CD8-positive, alpha-beta memory T cell (primary cell): ENCODE data around the gene ADGRV1. TPM values are rescaled to one million over a fixed set of nuclear protein-coding genes. Genes with fewer than 3 reads are reported as not detected.

Source experiments
- CTCF ChIA-PET: fragments of 350-600 bp; sonication (Branson Sonifier 250); formaldehyde crosslinking; loops from one replicate; lab custom pipeline; 2021; ENCODE audit warnings: antibody characterized with exemption; lab: Charles Lee
- POLR2A ChIA-PET: fragments of 350-600 bp; sonication (Branson Sonifier 250); formaldehyde crosslinking; loops from one replicate; lab custom pipeline; 2021; ENCODE audit warnings: antibody characterized with exemption; lab: Charles Lee
- DNase-seq, 5 donors: peaks; one replicate each; pipeline versions ENCODE4 v3.0.0 to v3.0.0-alpha.2; 2020 to 2022; ENCODE audit warnings: mixed read lengths in 1 of 5
- H3K27ac ChIP-seq: one replicate; pipeline ENCODE4 v1.7.0; 2013; ENCODE audit warnings: low read depth, mild to moderate bottlenecking, low read length, moderate library complexity
- H3K27me3 ChIP-seq: 2 replicates; pipeline ENCODE4 v1.7.0; 2013; ENCODE audit warnings: low read length, mild to moderate bottlenecking; ENCODE audit not compliant: insufficient read depth, poor library complexity, severe bottlenecking
- H3K36me3 ChIP-seq: 2 replicates; pipeline ENCODE4 v1.7.0; 2013; ENCODE audit warnings: mild to moderate bottlenecking, low read length, moderate library complexity; ENCODE audit not compliant: insufficient read depth
- H3K4me1 ChIP-seq: 2 replicates; pipeline ENCODE4 v1.7.0; 2013; ENCODE audit warnings: mild to moderate bottlenecking, low read length, moderate library complexity; ENCODE audit not compliant: insufficient read depth
- H3K4me3 ChIP-seq: 2 replicates; pipeline ENCODE4 v1.7.0; 2013; ENCODE audit warnings: mild to moderate bottlenecking, low read length
- H3K9me3 ChIP-seq: 2 replicates; pipeline ENCODE4 v1.7.0; 2013; ENCODE audit warnings: mild to moderate bottlenecking, low read length
- H3K27ac Mint-ChIP-seq, 8 donors: one replicate each; pipeline ENCODE4 v1.8.0; 2020 to 2021; ENCODE audit warnings: mixed read lengths in 8 of 8, mild to moderate bottlenecking in 6 of 8, inconsistent platforms in 3 of 8, moderate library complexity in 3 of 8
- H3K27me3 Mint-ChIP-seq, 2 donors: one replicate each; pipeline ENCODE4 v1.8.0; 2020 to 2021; ENCODE audit warnings: mixed read lengths in 2 of 2, mild to moderate bottlenecking in 1 of 2, moderate library complexity in 1 of 2
- H3K36me3 Mint-ChIP-seq, 3 donors: one replicate each; pipeline ENCODE4 v1.8.0; 2020 to 2021; ENCODE audit warnings: mixed read lengths in 3 of 3, inconsistent platforms in 1 of 3, mild to moderate bottlenecking in 1 of 3
- H3K4me1 Mint-ChIP-seq, 3 donors: one replicate each; pipeline ENCODE4 v1.8.0; 2020 to 2021; ENCODE audit warnings: mixed read lengths in 3 of 3, inconsistent platforms in 1 of 3, mild to moderate bottlenecking in 1 of 3
- H3K4me3 Mint-ChIP-seq, 7 donors: one replicate each; pipeline ENCODE4 v1.8.0; 2020 to 2021; ENCODE audit warnings: mixed read lengths in 7 of 7, mild to moderate bottlenecking in 6 of 7, moderate library complexity in 4 of 7, inconsistent platforms in 2 of 7
- H3K9me3 Mint-ChIP-seq, 5 donors: one replicate each; pipeline ENCODE4 v1.8.0; 2020 to 2022; ENCODE audit warnings: mixed read lengths in 5 of 5, mild to moderate bottlenecking in 3 of 5, moderate library complexity in 2 of 5, inconsistent platforms in 1 of 5
- polyA plus RNA-seq: library from polyadenylated mRNA; unstranded; fragments of 300-500 nt; fragmentation: Illumina TruSeq; gene quantifications from one replicate; pipeline ENCODE4 v1.2.3, GENCODE V29; 2021
- total RNA-seq, 2 experiments: library from RNA; stranded (reverse); gene quantifications; one replicate each; pipeline ENCODE4 v1.2.3, GENCODE V29; 2021

The ADGRV1 gene
- total and polyA plus RNA-seq, 3 experiments from 2014 or later: 0.33 to 0.44 TPM; not detected in 1

DNA sequence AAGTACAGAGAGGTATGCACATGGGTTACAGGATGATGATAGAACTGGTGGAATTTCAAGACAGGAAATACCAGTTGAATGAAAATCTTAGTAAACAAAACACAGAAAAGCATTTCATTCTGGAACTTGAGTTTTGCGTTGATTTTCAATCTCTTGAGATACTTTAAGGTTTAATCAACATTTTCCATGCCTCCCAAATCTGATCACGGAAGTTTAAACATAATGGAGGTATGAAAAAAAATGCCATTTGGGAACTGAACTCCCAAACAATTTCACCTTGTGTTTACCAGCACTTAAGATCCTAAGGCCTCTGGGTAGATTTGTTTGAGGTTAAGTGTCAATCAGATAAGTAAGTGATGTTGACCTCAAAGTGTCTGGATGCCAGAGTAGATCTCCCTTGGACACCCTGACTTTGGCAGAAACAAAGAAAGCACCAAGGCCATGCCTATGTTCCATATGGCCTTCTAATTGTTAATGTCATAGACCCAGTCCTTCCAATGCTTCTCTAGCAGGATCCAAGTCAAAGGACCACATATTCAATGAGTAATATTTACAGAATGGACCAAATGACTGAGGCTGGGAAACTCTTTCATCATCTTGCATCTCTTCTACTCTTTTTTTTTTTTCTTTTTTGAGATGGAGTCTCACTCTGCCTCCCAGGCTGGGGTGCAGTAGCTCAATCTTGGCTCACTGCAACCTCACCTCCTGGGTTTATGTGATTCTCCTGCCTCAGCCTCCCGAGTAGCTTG is 607.6 kb downstream of the ADGRV1 start:
- ChIA-PET POLR2A (no interaction called here), CTCF (no interaction called here)
- Mint-ChIP-seq H3K27ac (no peak overlapping the region), H3K27me3 (peaks cover 0 to 4% of the 10 kb centered on the region in 2 donors), H3K36me3 (peaks cover 0 to 4% (median 0%) of the 10 kb centered on the region in 3 donors), H3K9me3 (peaks cover 0 to 1% (median 0%) of the 10 kb centered on the region in 5 donors), H3K4me1 (peaks cover 13 to 17% (median 17%) of the 10 kb centered on the region in 3 donors), H3K4me3 (no peak overlapping the region)
- Histone ChIP-seq H3K27me3 (no peaks in the 10 kb centered on the region), H3K4me1 (no peaks in the 10 kb centered on the region), H3K4me3 (no peak overlapping the region), H3K36me3 (no peaks in the 10 kb centered on the region), H3K9me3 (no peaks in the 10 kb centered on the region), H3K27ac (no peak overlapping the region)
- DNase-seq: no peak

DNA sequence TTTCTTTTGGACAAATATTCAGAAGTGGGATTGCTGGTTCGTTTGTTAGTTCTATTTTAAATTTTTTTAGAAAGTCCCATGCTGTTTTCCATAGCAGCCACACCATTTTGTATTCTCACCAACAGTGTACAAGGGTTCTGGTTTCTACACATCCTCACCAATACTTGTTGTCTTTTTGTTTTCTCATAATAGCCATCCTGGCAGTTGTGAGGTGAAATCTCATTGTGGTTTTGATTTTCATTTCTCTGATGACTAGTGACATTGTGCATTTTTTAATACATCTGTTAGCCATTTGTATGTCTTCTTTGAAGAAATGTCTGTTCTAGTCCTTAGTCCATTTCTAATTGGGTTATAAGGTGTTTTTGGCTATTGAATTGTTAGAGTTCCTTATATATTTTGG is 610.3 kb downstream of the ADGRV1 start:
- ChIA-PET CTCF (no interaction called here), POLR2A (no interaction called here)
- no peaks in the 10 kb centered on the region for H3K4me1 Mint-ChIP-seq
- peaks cover 0 to 8% of the 10 kb centered on the region in 2 donors for H3K27me3 Mint-ChIP-seq
- no peaks in the 10 kb centered on the region for H3K4me1 ChIP-seq
- H3K9me3 Mint-ChIP-seq: peaks cover 0 to 1% (median 0%) of the 10 kb centered on the region in 5 donors
- H3K27ac ChIP-seq: no peak overlapping the region
- no peak for DNase-seq
- H3K27me3 ChIP-seq: no peaks in the 10 kb centered on the region
- no peaks in the 10 kb centered on the region for H3K36me3 ChIP-seq
- H3K9me3 ChIP-seq: no peaks in the 10 kb centered on the region
- H3K4me3 Mint-ChIP-seq: no peak overlapping the region
- no peaks in the 10 kb centered on the region for H3K36me3 Mint-ChIP-seq
- no peak overlapping the region for H3K27ac Mint-ChIP-seq
- no peak overlapping the region for H3K4me3 ChIP-seq

DNA sequence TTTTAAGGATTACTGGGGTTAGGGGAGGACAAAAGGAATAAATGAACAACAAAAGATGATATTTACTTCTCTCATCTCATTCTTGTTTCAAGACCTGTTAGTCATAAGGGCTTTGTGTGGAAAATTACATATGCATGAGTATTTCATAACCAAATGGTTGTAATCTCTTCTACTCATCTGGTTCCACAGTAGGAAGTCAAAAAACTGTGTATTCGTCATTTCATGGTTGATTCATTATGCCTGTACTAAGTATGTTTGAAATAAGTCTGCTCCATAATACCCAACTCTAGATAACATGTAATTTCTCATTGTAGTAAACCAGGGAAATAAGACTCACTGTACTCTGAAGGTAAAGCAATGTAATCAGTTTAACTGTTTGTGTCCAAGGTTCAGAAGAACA is 611.7 kb downstream of the ADGRV1 start:
- no peaks in the 10 kb centered on the region for H3K27me3 ChIP-seq
- peaks cover 0 to 1% (median 0%) of the 10 kb centered on the region in 5 donors for H3K9me3 Mint-ChIP-seq
- ChIA-PET POLR2A (no interaction called here), CTCF (no interaction called here)
- no peak overlapping the region for H3K27ac Mint-ChIP-seq
- no peak for DNase-seq
- peaks cover 0 to 12% of the 10 kb centered on the region in 2 donors for H3K27me3 Mint-ChIP-seq
- no peak overlapping the region for H3K4me3 Mint-ChIP-seq
- H3K4me3 ChIP-seq: no peak overlapping the region
- H3K27ac ChIP-seq: no peak overlapping the region
- H3K36me3 ChIP-seq: no peaks in the 10 kb centered on the region
- no peaks in the 10 kb centered on the region for H3K4me1 Mint-ChIP-seq
- H3K4me1 ChIP-seq: no peaks in the 10 kb centered on the region
- H3K36me3 Mint-ChIP-seq: no peaks in the 10 kb centered on the region
- H3K9me3 ChIP-seq: no peaks in the 10 kb centered on the region

DNA sequence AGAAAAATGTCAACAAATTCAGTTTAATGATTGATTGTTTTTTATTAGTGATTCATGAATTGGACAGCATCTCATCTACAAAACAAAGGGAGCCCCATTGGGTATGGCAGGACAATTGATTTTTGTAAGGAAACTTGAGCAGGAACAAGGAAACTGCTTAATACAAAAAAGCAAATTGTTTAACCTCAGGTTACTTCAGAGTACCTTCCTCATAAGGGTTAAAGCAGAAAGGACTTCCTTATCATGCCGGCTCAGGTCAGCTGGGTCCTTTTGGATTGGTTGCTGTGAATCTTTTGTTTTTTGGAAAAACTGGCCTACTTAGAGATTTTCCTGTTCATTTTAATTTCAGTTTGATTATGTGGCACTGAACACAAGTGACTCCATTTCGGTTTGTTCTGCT is 612.7 kb downstream of the ADGRV1 start:
- no peak for DNase-seq
- Mint-ChIP-seq H3K4me3 (no peak overlapping the region), H3K4me1 (no peaks in the 10 kb centered on the region), H3K27me3 (peaks cover 0 to 13% of the 10 kb centered on the region in 2 donors), H3K36me3 (no peaks in the 10 kb centered on the region), H3K27ac (no peak overlapping the region), H3K9me3 (peaks cover 0 to 1% (median 0%) of the 10 kb centered on the region in 5 donors)
- CTCF ChIA-PET: no interaction called here
- no peak overlapping the region for H3K4me3 ChIP-seq
- POLR2A ChIA-PET: no interaction called here
- H3K27me3 ChIP-seq: no peaks in the 10 kb centered on the region
- H3K4me1 ChIP-seq: no peaks in the 10 kb centered on the region
- H3K27ac ChIP-seq: no peak overlapping the region
- H3K9me3 ChIP-seq: no peaks in the 10 kb centered on the region
- no peaks in the 10 kb centered on the region for H3K36me3 ChIP-seq

DNA sequence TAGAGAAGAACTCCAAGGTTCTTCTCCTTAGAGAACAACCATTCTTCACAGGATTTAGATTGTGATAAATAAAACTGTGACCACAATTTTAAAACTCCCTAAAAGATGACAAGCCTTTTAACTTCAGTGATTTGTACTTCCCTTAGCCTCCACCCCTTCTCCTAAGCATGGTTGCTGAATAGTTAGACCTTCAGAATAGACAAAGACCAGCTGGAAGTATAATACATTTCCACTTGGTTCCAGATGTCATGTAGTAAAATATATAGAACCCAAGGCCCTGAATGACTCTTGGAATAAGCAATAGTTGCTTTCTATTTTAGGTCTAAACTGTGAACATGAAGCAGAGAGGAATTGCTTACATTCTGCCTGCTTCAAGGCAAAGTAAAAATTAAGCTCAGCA is 615.8 kb downstream of the ADGRV1 start:
- CTCF ChIA-PET: interaction anchor here (1.4 kb wide), 1 partner anchor 245 kb away, joined by 4 read pairs; no protein-coding TSS in a partner anchor

DNA sequence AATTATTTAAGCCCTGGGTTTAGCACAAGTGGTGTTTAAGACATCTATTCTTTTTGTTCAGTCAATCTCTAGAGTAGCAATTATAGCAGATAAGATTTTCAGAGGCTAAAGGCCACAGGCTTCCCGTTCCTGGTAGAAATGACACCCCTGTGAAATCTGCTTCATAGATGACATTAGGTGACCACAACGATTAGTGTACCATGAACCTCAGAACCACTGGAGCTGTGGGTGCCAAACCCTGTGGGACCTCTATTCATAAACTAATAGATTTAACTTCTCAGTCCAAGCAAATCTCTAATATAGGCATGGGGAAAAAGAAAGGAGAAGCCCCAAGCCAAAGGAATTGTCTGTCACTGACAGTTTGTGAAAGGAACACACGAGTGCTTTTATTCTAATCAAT is 617.1 kb downstream of the ADGRV1 start:
- CTCF ChIA-PET: no interaction called here
- no peaks in the 10 kb centered on the region for H3K9me3 ChIP-seq
- H3K4me3 Mint-ChIP-seq: no peak overlapping the region
- no peaks in the 10 kb centered on the region for H3K27me3 ChIP-seq
- H3K27ac Mint-ChIP-seq: no peak overlapping the region
- H3K27ac ChIP-seq: no peak overlapping the region
- no peak overlapping the region for H3K4me3 ChIP-seq
- H3K9me3 Mint-ChIP-seq: no peaks in the 10 kb centered on the region
- no peaks in the 10 kb centered on the region for H3K4me1 Mint-ChIP-seq
- POLR2A ChIA-PET: no interaction called here
- H3K27me3 Mint-ChIP-seq: peaks cover 3 to 15% of the 10 kb centered on the region in 2 donors
- DNase-seq: no peak
- H3K36me3 Mint-ChIP-seq: no peaks in the 10 kb centered on the region
- no peaks in the 10 kb centered on the region for H3K36me3 ChIP-seq
- H3K4me1 ChIP-seq: no peaks in the 10 kb centered on the region

More for the DNA sequence above, 615.8 kb downstream of the ADGRV1 start:
- Histone ChIP-seq H3K4me1 (no peaks in the 10 kb centered on the region), H3K4me3 (no peak overlapping the region), H3K9me3 (no peaks in the 10 kb centered on the region), H3K36me3 (no peaks in the 10 kb centered on the region), H3K27me3 (no peaks in the 10 kb centered on the region), H3K27ac (no peak overlapping the region)
- H3K4me3 Mint-ChIP-seq: no peak overlapping the region
- DNase-seq: no peak
- peaks cover 2 to 19% of the 10 kb centered on the region in 2 donors for H3K27me3 Mint-ChIP-seq
- no peaks in the 10 kb centered on the region for H3K4me1 Mint-ChIP-seq
- no peaks in the 10 kb centered on the region for H3K36me3 Mint-ChIP-seq
- H3K9me3 Mint-ChIP-seq: no peaks in the 10 kb centered on the region
- POLR2A ChIA-PET: no interaction called here
- H3K27ac Mint-ChIP-seq: no peak overlapping the region

DNA sequence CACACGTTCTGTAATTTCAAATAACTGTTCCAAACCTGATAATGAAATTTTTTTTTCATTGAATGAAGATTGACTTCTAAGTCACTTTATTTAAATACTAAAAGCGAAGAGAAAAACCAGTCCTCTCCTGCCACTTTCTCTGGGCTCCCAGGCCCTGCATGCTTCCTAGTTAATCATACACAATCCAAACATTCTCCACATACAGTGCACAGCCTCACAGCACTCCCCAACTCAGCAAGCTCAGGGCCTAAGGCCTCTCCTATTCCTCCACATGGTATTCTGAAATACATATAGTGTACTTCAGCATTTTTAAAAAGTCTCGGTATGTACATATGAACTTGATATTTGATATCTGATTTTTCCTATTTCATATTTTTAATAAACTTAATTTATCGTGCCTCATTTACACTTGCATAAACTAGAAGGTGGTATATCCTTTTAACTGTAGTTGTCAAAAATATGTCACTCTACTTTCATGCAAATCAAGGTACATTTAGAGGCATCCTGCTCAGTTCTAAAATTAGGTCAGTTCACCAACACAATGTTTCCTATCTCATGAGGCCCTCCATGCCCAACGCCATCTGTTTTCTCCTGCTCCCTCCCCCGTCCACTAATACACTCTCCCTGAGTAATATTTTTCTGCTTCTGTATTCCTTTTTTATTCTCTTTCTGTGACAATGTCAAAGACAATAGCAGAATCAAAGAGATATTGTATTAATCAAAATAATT is 617.9 kb downstream of the ADGRV1 start:
- H3K4me1 Mint-ChIP-seq: no peaks in the 10 kb centered on the region
- no peak overlapping the region for H3K4me3 ChIP-seq
- H3K27ac Mint-ChIP-seq: no peak overlapping the region
- ChIA-PET POLR2A (no interaction called here), CTCF (no interaction called here)
- peaks cover 3 to 15% of the 10 kb centered on the region in 2 donors for H3K27me3 Mint-ChIP-seq
- no peaks in the 10 kb centered on the region for H3K27me3 ChIP-seq
- H3K9me3 Mint-ChIP-seq: no peaks in the 10 kb centered on the region
- H3K27ac ChIP-seq: no peak overlapping the region
- no peaks in the 10 kb centered on the region for H3K36me3 Mint-ChIP-seq
- DNase-seq: no peak
- H3K4me1 ChIP-seq: no peaks in the 10 kb centered on the region
- no peaks in the 10 kb centered on the region for H3K36me3 ChIP-seq
- no peaks in the 10 kb centered on the region for H3K9me3 ChIP-seq
- H3K4me3 Mint-ChIP-seq: no peak overlapping the region

DNA sequence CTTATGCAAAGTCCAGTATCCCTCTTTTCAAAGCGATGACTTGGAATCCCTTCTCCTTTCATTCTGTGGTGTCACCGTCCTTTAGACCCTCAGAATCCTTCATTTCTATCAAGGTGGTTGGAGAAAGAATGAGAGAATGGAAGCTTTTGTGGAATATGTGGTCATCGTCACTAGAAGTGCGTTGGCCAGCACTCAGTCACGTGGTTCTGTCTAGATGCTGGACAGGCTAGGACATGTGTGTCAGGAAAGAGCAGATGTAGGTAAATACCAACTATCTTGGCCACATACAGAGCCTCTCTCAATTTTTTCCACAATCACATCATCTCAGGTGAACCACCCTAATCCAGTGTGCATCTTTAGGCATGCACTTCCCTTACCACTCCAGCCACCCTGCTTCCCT is 618.5 kb downstream of the ADGRV1 start:
- H3K4me1 Mint-ChIP-seq: no peaks in the 10 kb centered on the region
- no peaks in the 10 kb centered on the region for H3K36me3 ChIP-seq
- H3K4me1 ChIP-seq: no peaks in the 10 kb centered on the region
- H3K36me3 Mint-ChIP-seq: no peaks in the 10 kb centered on the region
- ChIA-PET CTCF (no interaction called here), POLR2A (no interaction called here)
- H3K27ac Mint-ChIP-seq: no peak overlapping the region
- no peak overlapping the region for H3K4me3 Mint-ChIP-seq
- peaks cover 3 to 15% of the 10 kb centered on the region in 2 donors for H3K27me3 Mint-ChIP-seq
- no peak overlapping the region for H3K27ac ChIP-seq
- no peak for DNase-seq
- H3K4me3 ChIP-seq: no peak overlapping the region
- no peaks in the 10 kb centered on the region for H3K9me3 ChIP-seq
- H3K9me3 Mint-ChIP-seq: no peaks in the 10 kb centered on the region
- no peaks in the 10 kb centered on the region for H3K27me3 ChIP-seq
